ELF-1 (cell line): ENCODE data around the gene NUP54.

Experiments
- DNase-seq: peaks from one replicate; pipeline ENCODE4 v3.0.0-alpha.2; 2016; ENCODE audit warnings: low read depth, low spot score

NUP54 gene

GRCh38 chr4:76147454-76148141 is 599 bp downstream of the NUP54 start:
- peak; percentile 93 for DNase-seq

GRCh38 chr4:76144546-76144945 is 3.7 kb downstream of the NUP54 start:
- no peak for DNase-seq

- DNase-seq, result no peak
Observed at GRCh38 chr4:76141241-76141640, 7.0 kb downstream of the NUP54 start.

GRCh38 chr4:76127754-76128153 is 20.4 kb downstream of the NUP54 start:
- no peak for DNase-seq

- no peak for DNase-seq
Observed at GRCh38 chr4:76125816-76126215, 22.4 kb downstream of the NUP54 start.

GRCh38 chr4:76120199-76120598 is 28.0 kb downstream of the NUP54 start:
- no peak for DNase-seq

GRCh38 chr4:76117536-76117935 is 30.7 kb downstream of the NUP54 start:
- no peak for DNase-seq

- no peak for DNase-seq
Observed at GRCh38 chr4:76116821-76117220, 31.4 kb downstream of the NUP54 start.

- no peak for DNase-seq
Observed at GRCh38 chr4:76108467-76109181, 39.6 kb downstream of the NUP54 start.

- DNase-seq, result peak; percentile 23
Observed at GRCh38 chr4:76106442-76106841, 41.8 kb downstream of the NUP54 start.

- no peak for DNase-seq
Observed at GRCh38 chr4:76105652-76106051, 42.5 kb downstream of the NUP54 start.

- DNase-seq, result no peak
Observed at GRCh38 chr4:76096076-76096475, 52.1 kb downstream of the NUP54 start.

GRCh38 chr4:76095568-76095967 is 52.6 kb downstream of the NUP54 start:
- DNase-seq, result no peak

GRCh38 chr4:76091052-76091451 is 57.1 kb downstream of the NUP54 start:
- DNase-seq, result no peak

GRCh38 chr4:76090241-76090691 is 57.9 kb downstream of the NUP54 start:
- no peak for DNase-seq

GRCh38 chr4:76088719-76089118 is 59.5 kb downstream of the NUP54 start:
- no peak for DNase-seq

- DNase-seq, result peak; percentile 82
Observed at GRCh38 chr4:76087007-76087769, 61.0 kb downstream of the NUP54 start.

- DNase-seq, result no peak
Observed at GRCh38 chr4:76084542-76084941, 63.7 kb downstream of the NUP54 start.

GRCh38 chr4:76083386-76083988 is 64.7 kb downstream of the NUP54 start:
- no peak for DNase-seq

GRCh38 chr4:76078033-76078613 is 70.1 kb downstream of the NUP54 start:
- DNase-seq, result no peak

GRCh38 chr4:76074993-76075600 is 73.1 kb downstream of the NUP54 start:
- DNase-seq, result no peak
